MCF 10A (cell line): ENCODE results near the gene AKAP8. TPM values are rescaled to one million over a fixed set of nuclear protein-coding genes. Genes with fewer than 3 reads are reported as not detected.

Experiments used
- BruUV-seq: library from RNA; stranded (reverse); fragments of 400-500 nt; replicated peaks from 2 replicates; lab custom pipeline; 2021; lab: Mats Ljungman, UMichigan
- CTCF ChIA-PET: fragments of 300-600 bp; sonication (Branson Sonifier 250); formaldehyde crosslinking; extraction: SDS; loops from one replicate; lab custom pipeline; 2021; ENCODE audit warnings: antibody characterized with exemption, inconsistent platforms; lab: Yijun Ruan, JAX
- POLR2A ChIA-PET: fragments of 300-600, 350-650 bp; sonication (Branson Sonifier 250); formaldehyde crosslinking; extraction: SDS; loops from one replicate; lab custom pipeline; 2020; ENCODE audit warnings: antibody characterized with exemption, inconsistent platforms; lab: Yijun Ruan, JAX
- DNase-seq: peaks from one replicate; pipeline ENCODE4 v3.0.0-alpha.2; 2018; ENCODE audit not compliant: unreplicated experiment
- H3K27ac Mint-ChIP-seq: one replicate; pipeline ENCODE4 v1.8.0; 2022; ENCODE audit warnings: mild to moderate bottlenecking, low read depth, mixed read lengths; ENCODE audit not compliant: unreplicated experiment
- H3K27me3 Mint-ChIP-seq: one replicate; pipeline ENCODE4 v1.8.0; 2022; ENCODE audit warnings: mixed read lengths; ENCODE audit not compliant: insufficient read depth, unreplicated experiment
- H3K36me3 Mint-ChIP-seq: one replicate; pipeline ENCODE4 v1.8.0; 2022; ENCODE audit warnings: mild to moderate bottlenecking, moderate library complexity, mixed read lengths; ENCODE audit not compliant: insufficient read depth, unreplicated experiment
- H3K4me1 Mint-ChIP-seq: one replicate; pipeline ENCODE4 v1.8.0; 2022; ENCODE audit warnings: mixed read lengths; ENCODE audit not compliant: insufficient read depth, unreplicated experiment
- H3K4me3 Mint-ChIP-seq: one replicate; pipeline ENCODE4 v1.8.0; 2022; ENCODE audit warnings: mild to moderate bottlenecking, moderate library complexity, mixed read lengths; ENCODE audit not compliant: unreplicated experiment
- H3K9me3 Mint-ChIP-seq: one replicate; pipeline ENCODE4 v1.8.0; 2022; ENCODE audit warnings: mixed read lengths; ENCODE audit not compliant: unreplicated experiment
- CTCF ChIP-seq: fragments of 200-600 bp; IDR thresholded peaks from one replicate; pipeline ENCODE4 v1.8.0; 2022; ENCODE audit warnings: antibody characterized with exemption, mild to moderate bottlenecking; ENCODE audit not compliant: unreplicated experiment
- intact Hi-C: fragments of 100-400 bp; cut with micrococcal nuclease; formaldehyde crosslinking; loops from 2 replicates; pipeline ENCODE4 v1.14.1; 2022
- total RNA-seq: library from RNA; stranded (reverse); gene quantifications from 2 replicates; pipeline ENCODE4 v1.2.3, GENCODE V29; 2022

Gene AKAP8
- total RNA-seq, 1 experiment from 2014 or later: 37.8 TPM

DNA sequence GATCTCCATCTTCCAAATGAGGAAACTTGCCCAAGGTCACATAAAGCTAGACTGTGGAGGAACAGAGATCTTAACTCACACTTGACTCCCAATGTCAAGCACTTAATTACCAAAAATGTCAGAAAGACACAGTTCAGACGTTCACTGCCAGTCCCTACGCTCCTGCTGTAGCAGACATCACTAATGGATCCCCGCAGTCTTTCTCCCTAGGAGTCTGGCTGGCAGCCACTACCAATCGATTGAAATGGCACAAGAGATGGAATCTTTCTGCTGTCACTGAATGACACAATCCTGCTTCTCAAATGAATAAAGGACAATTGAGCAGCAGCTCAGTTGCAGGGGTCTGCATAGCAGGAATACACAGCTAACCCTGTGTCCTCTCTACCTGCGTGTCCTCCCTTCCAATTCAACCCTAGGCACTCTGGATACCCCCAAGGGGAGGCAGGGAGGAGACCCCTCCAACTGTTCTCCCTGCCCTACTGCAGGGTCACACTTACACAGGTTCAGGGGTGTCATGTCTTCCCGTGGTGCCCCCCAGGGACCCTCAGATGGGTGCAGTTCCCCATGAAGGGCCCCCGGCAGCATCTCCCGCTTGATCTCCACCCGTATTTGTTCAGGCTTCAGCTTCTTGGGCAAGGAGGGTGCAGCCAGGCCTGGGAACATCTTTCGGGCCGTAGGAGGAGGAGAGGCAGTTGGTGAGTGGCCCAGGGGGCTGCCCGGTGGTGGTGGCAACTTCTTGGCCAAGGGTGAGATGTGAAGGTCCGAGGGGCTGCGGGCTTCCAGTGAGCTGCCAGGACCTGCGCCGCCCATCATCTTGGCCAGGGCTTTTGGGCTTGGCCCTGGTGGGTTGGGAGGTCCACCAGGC is 47.1 kb upstream of the AKAP8 start:
- no TSS peak for BruUV-seq
- Mint-ChIP-seq H3K9me3 (no peaks in the 10 kb centered on the region), H3K36me3 (peaks cover 49% of the 10 kb centered on the region), H3K27me3 (no peaks in the 10 kb centered on the region), H3K27ac (no peak overlapping the region), H3K4me1 (peaks cover 13% of the 10 kb centered on the region), H3K4me3 (no peak overlapping the region)
- DNase-seq: no peak
- ChIA-PET POLR2A (no interaction called here), CTCF (interaction anchor here (0.6 kb wide), 2 partner anchors 10 to 221 kb away, joined by 4 read pairs; no protein-coding TSS in a partner anchor)
- intact Hi-C loops: no loop called here
- TF ChIP-seq CTCF: no peak

DNA sequence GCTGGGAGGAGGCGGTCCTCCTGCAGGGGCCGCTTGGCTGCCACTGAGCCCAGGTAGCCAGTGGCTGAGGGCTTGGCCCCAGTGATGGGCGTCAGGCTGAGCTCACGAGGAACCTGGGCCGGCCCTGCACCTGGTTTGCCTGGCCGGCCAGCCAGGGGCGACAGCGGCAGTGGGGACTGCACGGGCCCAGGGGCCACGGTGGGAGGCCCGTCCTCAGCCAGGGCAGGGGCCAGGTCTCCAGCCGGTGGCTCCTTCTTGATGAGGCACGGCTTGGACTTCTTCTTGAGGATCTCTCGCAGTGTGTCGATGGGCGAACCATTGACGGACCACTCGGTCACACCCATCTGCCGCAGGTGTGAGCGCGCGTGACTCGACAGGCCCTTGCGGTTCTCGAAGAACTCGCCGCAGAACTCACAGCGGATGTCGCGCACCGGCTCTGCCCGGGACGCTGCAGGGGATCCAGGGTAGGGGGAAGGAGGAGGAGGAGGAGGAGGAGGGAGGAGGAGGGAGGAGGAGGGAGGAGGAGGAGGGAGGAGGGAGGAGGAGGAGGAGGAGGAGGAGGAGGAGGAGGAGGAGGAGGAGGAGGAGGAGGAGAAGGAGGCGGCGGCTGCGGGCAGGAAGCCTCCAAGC is 45.8 kb upstream of the AKAP8 start:
- POLR2A ChIA-PET: no interaction called here
- CTCF ChIA-PET: interaction anchor here (0.6 to 0.8 kb wide), 2 partner anchors 130 to 576 kb away, joined by 3 to 4 read pairs; no protein-coding TSS in a partner anchor

DNA sequence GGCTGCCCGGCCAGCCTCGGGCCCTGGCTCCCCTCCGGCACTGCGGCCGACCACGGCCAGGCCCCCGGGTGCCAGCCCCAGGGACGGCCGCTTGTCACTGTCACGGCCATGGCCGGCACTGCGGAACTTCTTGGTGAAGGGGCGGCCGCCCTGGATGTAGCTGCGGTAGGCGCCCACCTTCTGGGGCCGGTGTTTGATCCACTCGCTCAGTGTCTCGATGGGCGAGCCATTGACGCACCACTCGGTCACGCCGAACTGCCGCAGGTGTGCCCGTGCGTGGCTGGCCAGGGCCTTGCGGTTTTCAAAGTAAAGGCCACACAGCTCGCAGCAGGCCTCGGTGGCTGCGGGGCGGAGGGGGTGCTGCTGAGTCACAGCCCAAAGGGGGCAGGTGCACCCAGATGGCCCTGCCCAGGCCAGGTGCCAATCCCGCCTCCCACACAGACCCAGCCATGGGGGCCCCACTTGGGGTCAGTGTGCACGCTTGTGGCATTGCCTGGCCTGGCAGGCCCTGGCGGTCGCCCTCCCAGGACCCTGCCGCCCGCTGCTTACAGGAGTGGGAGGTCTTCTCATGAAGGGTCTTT is 45.2 kb upstream of the AKAP8 start:
- ChIA-PET POLR2A (no interaction called here), CTCF (no interaction called here)
- no TSS peak for BruUV-seq
- H3K27me3 Mint-ChIP-seq: no peaks in the 10 kb centered on the region
- H3K9me3 Mint-ChIP-seq: no peaks in the 10 kb centered on the region
- DNase-seq: no peak
- no peak for TF ChIP-seq CTCF
- H3K36me3 Mint-ChIP-seq: peaks cover 55% of the 10 kb centered on the region
- peaks cover 2% of the 10 kb centered on the region for H3K4me1 Mint-ChIP-seq
- H3K27ac Mint-ChIP-seq: no peak overlapping the region
- no peak overlapping the region for H3K4me3 Mint-ChIP-seq
- intact Hi-C loops: no loop called here

More for the DNA sequence above, 45.8 kb upstream of the AKAP8 start:
- H3K27ac Mint-ChIP-seq: no peak overlapping the region
- no TSS peak for BruUV-seq
- no peak for TF ChIP-seq CTCF
- no peak for DNase-seq
- intact Hi-C loops: no loop called here
- H3K27me3 Mint-ChIP-seq: no peaks in the 10 kb centered on the region
- peaks cover 53% of the 10 kb centered on the region for H3K36me3 Mint-ChIP-seq
- H3K4me3 Mint-ChIP-seq: no peak overlapping the region
- no peaks in the 10 kb centered on the region for H3K9me3 Mint-ChIP-seq
- H3K4me1 Mint-ChIP-seq: peaks cover 3% of the 10 kb centered on the region

GRCh38 chr19:15424121-15424520 is 44.5 kb upstream of the AKAP8 start:
- H3K4me1 Mint-ChIP-seq: peaks cover 4% of the 10 kb centered on the region
- TF ChIP-seq CTCF: no peak

More at GRCh38 chr19:15424121-15424520, 44.5 kb upstream of the AKAP8 start:
- Mint-ChIP-seq H3K4me3 (no peak overlapping the region), H3K9me3 (no peaks in the 10 kb centered on the region), H3K36me3 (peaks cover 55% of the 10 kb centered on the region), H3K27me3 (no peaks in the 10 kb centered on the region), H3K27ac (no peak overlapping the region)
- no TSS peak for BruUV-seq
- ChIA-PET POLR2A (no interaction called here), CTCF (no interaction called here)
- DNase-seq: no peak
- intact Hi-C loops: no loop called here
